HG02588 (cell line): ENCODE data around the gene DRD4.
"Not testable (repeated sequence)": the region's sequence is repeated elsewhere in the genome, so short reads cannot be mapped to it uniquely, and the experiment has no call there.

ENCODE experiments used
- ATAC-seq: cut with Tn5 transposase; IDR thresholded peaks from one replicate; pipeline ENCODE4 v1.9.1; 2021; ENCODE audit warnings: mild to moderate bottlenecking, moderate library complexity; ENCODE audit not compliant: unreplicated experiment

DRD4 gene

GRCh38 chr11:641806-642370 is 4.8 kb downstream of the DRD4 start:
- ATAC-seq, result no peak

GRCh38 chr11:643366-643765 is 6.3 kb downstream of the DRD4 start:
- no peak for ATAC-seq

GRCh38 chr11:643849-644738 is 7.0 kb downstream of the DRD4 start:
- ATAC-seq, result no peak

- ATAC-seq, result no peak
Measured at GRCh38 chr11:645536-645935, 8.5 kb downstream of the DRD4 start.

- no peak for ATAC-seq
Measured at GRCh38 chr11:646214-646613, 9.1 kb downstream of the DRD4 start.

GRCh38 chr11:647672-648158 is 10.6 kb downstream of the DRD4 start:
- not testable (repeated sequence) for ATAC-seq

GRCh38 chr11:650482-650881 is 13.4 kb downstream of the DRD4 start:
- no peak for ATAC-seq

GRCh38 chr11:653136-653535 is 16.1 kb downstream of the DRD4 start:
- ATAC-seq, result not testable (repeated sequence)

GRCh38 chr11:653837-654236 is 16.8 kb downstream of the DRD4 start:
- ATAC-seq, result no peak

GRCh38 chr11:654444-654843 is 17.4 kb downstream of the DRD4 start:
- not testable (repeated sequence) for ATAC-seq

- ATAC-seq, result no peak
Measured at GRCh38 chr11:655036-655726, 18.1 kb downstream of the DRD4 start.

GRCh38 chr11:656426-656825 is 19.4 kb downstream of the DRD4 start:
- no peak for ATAC-seq

- no peak for ATAC-seq
Measured at GRCh38 chr11:656866-657265, 19.8 kb downstream of the DRD4 start.

- no peak for ATAC-seq
Measured at GRCh38 chr11:657691-658126, 20.6 kb downstream of the DRD4 start.

- ATAC-seq, result no peak
Measured at GRCh38 chr11:659532-660085, 22.5 kb downstream of the DRD4 start.

GRCh38 chr11:660281-660680 is 23.2 kb downstream of the DRD4 start:
- ATAC-seq, result no peak

GRCh38 chr11:660681-661444 is 23.8 kb downstream of the DRD4 start:
- no peak for ATAC-seq

- no peak for ATAC-seq
Measured at GRCh38 chr11:662689-663274, 25.7 kb downstream of the DRD4 start.

GRCh38 chr11:665062-665703 is 28.1 kb downstream of the DRD4 start:
- ATAC-seq, result no peak
